K562 (cell line): ENCODE data around the gene NIPAL3. TPM values are rescaled to one million over a fixed set of nuclear protein-coding genes. Genes with fewer than 3 reads are reported as not detected.

ENCODE experiments used
- CBX3 ChIP-seq, 2 experiments: IDR thresholded peaks; 1 replicate in 1 of 2; 2 replicates in 1 of 2; pipeline ENCODE4 v1.6.1; 2012; ENCODE audit warnings: inconsistent platforms in 2 of 2, low read length in 2 of 2, borderline replicate concordance in 1 of 2, control low read depth in 1 of 2
- EZH2 ChIP-seq: IDR thresholded peaks from 2 replicates; pipeline ENCODE4 v1.6.1; 2012; ENCODE audit warnings: low read depth, mild to moderate bottlenecking, inconsistent platforms, low read length, borderline replicate concordance
- POLR2A ChIP-seq: fragments of 450-650 bp; conservative IDR thresholded peaks from 2 replicates; pipeline ENCODE4 v1.6.1; 2016
- RERE ChIP-seq: sonication (generic); formaldehyde crosslinking; IDR thresholded peaks from 2 replicates; pipeline ENCODE4 v1.8.0; 2023; ENCODE audit warnings: missing genetic modification reagents, mild to moderate bottlenecking, borderline replicate concordance
- RFX5 ChIP-seq: IDR thresholded peaks from 2 replicates; pipeline ENCODE4 v1.6.1; 2011; ENCODE audit warnings: low read depth, mild to moderate bottlenecking, improper control_type of control experiment, low read length
- SMARCA4 ChIP-seq: fragments of 450-650 bp; IDR thresholded peaks from 2 replicates; pipeline ENCODE4 v1.6.1; 2016
- STAT5A ChIP-seq: IDR thresholded peaks from 2 replicates; pipeline ENCODE4 v1.6.1; 2012; ENCODE audit warnings: low read length, inconsistent platforms, borderline replicate concordance
- U2AF1 ChIP-seq: fragments of 200-400 bp; formaldehyde crosslinking; optimal IDR thresholded peaks from 2 replicates; pipeline ENCODE3; 2017; ENCODE audit warnings: mild to moderate bottlenecking, low read depth, low read length, moderate library complexity
- ZNF561 ChIP-seq: fragments of 450-650 bp; formaldehyde crosslinking; conservative IDR thresholded peaks from 2 replicates; pipeline ENCODE4 v1.4.0; 2020; ENCODE audit warnings: mild to moderate bottlenecking, moderate library complexity
- polyA plus RNA-seq, 8 experiments: library from polyadenylated mRNA; depleted of rRNA in 4 of 8; stranded (reverse) in 5 of 8; unstranded in 3 of 8; fragments of >200 nt; fragmentation: Nextera tagmentation in 2 of 8; fragmentation: Illumina TruSeq in 1 of 8; extraction: Ambion mirVana in 2 of 8; extraction: Trizol in 1 of 8; gene quantifications; 2 replicates each; pipeline versions ENCODE4 v1.2.1 to v1.2.3, GENCODE V29; 2011 to 2014; ENCODE audit warnings: inconsistent platforms in 1 of 8, missing spikeins in 1 of 8
- total RNA-seq, 7 experiments: library from RNA; depleted of rRNA in 6 of 7; stranded (reverse); fragments of >200 nt in 6 of 7; fragmentation: Illumina TruSeq in 2 of 7; extraction: Trizol in 2 of 7; gene quantifications; 2 replicates each; pipeline versions ENCODE4 v1.2.1 to v1.2.3, GENCODE V29; 2011 to 2021; ENCODE audit warnings: low replicate concordance in 1 of 7
- TF ChIP-seq, protein P1 (sequence below): fragments of 450-650 bp; IDR thresholded peaks from 2 replicates; pipeline ENCODE4 v1.6.1; 2018; ENCODE audit not compliant: partially characterized antibody
- TF ChIP-seq, protein P2 (sequence below): sonication (generic); formaldehyde crosslinking; IDR thresholded peaks from 2 replicates; pipeline ENCODE4 v1.8.0; 2022; ENCODE audit warnings: missing genetic modification reagents, mild to moderate bottlenecking, moderate library complexity, borderline replicate concordance
- TF ChIP-seq, protein P3 (sequence below): fragments of 450-650 bp; IDR thresholded peaks from 2 replicates; pipeline ENCODE4 v1.6.1; 2016; ENCODE audit warnings: borderline replicate concordance
- TF ChIP-seq, protein P4 (sequence below): fragments of 200-800 bp; sonication (Bioruptor generic); IDR thresholded peaks from 2 replicates; pipeline ENCODE4 v1.6.1; 2017; ENCODE audit warnings: missing genetic modification characterization, missing compliant biosample characterization

The NIPAL3 gene
- total and polyA plus RNA-seq, 9 of the 15 experiments (the other 6 are each of a cell fraction or from before 2014, with no cell fraction given), result 10.5 to 26.3 (median 16.0) TPM

- TF ChIP-seq, protein P1, sequence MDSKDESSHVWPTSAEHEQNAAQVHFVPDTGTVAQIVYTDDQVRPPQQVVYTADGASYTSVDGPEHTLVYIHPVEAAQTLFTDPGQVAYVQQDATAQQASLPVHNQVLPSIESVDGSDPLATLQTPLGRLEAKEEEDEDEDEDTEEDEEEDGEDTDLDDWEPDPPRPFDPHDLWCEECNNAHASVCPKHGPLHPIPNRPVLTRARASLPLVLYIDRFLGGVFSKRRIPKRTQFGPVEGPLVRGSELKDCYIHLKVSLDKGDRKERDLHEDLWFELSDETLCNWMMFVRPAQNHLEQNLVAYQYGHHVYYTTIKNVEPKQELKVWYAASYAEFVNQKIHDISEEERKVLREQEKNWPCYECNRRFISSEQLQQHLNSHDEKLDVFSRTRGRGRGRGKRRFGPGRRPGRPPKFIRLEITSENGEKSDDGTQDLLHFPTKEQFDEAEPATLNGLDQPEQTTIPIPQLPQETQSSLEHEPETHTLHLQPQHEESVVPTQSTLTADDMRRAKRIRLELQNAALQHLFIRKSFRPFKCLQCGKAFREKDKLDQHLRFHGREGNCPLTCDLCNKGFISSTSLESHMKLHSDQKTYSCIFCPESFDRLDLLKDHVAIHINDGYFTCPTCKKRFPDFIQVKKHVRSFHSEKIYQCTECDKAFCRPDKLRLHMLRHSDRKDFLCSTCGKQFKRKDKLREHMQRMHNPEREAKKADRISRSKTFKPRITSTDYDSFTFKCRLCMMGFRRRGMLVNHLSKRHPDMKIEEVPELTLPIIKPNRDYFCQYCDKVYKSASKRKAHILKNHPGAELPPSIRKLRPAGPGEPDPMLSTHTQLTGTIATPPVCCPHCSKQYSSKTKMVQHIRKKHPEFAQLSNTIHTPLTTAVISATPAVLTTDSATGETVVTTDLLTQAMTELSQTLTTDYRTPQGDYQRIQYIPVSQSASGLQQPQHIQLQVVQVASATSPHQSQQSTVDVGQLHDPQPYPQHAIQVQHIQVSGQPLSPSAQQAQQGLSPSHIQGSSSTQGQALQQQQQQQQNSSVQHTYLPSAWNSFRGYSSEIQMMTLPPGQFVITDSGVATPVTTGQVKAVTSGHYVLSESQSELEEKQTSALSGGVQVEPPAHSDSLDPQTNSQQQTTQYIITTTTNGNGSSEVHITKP, result peak; percentile 96
- TF ChIP-seq POLR2A (peak; percentile 83), EZH2 (no peak), STAT5A (no peak), RFX5 (no peak), ZNF561 (CRISPR knock-in tag) (no peak), SMARCA4 (no peak; the same call in 1 of the 2 replicates), U2AF1 (no peak), CBX3 (IDR thresholded peaks at IDR 0.05; ENCODE audit: borderline replicate concordance in 1 of 2, low read length in 2 of 2) (no peak), RERE (CRISPR knock-in tag) (no peak)
- TF ChIP-seq, protein P2, sequence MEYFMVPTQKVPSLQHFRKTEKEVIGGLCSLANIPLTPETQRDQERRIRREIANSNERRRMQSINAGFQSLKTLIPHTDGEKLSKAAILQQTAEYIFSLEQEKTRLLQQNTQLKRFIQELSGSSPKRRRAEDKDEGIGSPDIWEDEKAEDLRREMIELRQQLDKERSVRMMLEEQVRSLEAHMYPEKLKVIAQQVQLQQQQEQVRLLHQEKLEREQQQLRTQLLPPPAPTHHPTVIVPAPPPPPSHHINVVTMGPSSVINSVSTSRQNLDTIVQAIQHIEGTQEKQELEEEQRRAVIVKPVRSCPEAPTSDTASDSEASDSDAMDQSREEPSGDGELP (CRISPR knock-in tag), result peak; percentile 90
- TF ChIP-seq, protein P3, sequence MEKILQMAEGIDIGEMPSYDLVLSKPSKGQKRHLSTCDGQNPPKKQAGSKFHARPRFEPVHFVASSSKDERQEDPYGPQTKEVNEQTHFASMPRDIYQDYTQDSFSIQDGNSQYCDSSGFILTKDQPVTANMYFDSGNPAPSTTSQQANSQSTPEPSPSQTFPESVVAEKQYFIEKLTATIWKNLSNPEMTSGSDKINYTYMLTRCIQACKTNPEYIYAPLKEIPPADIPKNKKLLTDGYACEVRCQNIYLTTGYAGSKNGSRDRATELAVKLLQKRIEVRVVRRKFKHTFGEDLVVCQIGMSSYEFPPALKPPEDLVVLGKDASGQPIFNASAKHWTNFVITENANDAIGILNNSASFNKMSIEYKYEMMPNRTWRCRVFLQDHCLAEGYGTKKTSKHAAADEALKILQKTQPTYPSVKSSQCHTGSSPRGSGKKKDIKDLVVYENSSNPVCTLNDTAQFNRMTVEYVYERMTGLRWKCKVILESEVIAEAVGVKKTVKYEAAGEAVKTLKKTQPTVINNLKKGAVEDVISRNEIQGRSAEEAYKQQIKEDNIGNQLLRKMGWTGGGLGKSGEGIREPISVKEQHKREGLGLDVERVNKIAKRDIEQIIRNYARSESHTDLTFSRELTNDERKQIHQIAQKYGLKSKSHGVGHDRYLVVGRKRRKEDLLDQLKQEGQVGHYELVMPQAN, result peak; percentile 72
- TF ChIP-seq, protein P4, sequence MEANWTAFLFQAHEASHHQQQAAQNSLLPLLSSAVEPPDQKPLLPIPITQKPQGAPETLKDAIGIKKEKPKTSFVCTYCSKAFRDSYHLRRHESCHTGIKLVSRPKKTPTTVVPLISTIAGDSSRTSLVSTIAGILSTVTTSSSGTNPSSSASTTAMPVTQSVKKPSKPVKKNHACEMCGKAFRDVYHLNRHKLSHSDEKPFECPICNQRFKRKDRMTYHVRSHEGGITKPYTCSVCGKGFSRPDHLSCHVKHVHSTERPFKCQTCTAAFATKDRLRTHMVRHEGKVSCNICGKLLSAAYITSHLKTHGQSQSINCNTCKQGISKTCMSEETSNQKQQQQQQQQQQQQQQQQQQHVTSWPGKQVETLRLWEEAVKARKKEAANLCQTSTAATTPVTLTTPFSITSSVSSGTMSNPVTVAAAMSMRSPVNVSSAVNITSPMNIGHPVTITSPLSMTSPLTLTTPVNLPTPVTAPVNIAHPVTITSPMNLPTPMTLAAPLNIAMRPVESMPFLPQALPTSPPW (CRISPR knock-in tag), result peak; percentile 56
These were observed 2.0 kb upstream of the NIPAL3 start, which contains the start of gene STPG1 (continued) for GRCh38 chr1:24413350-24414163.
